Endodermal cell (in vitro differentiated cells): Measurements from ENCODE around the gene GARIN5B. TPM values are rescaled to one million over a fixed set of nuclear protein-coding genes. Genes with fewer than 3 reads are reported as not detected.

Experiments
- DNase-seq: peaks from one replicate; pipeline ENCODE4 v3.0.0-alpha.2; 2017
- H3K27ac ChIP-seq: 2 replicates; pipeline ENCODE4 v1.5.1; 2013; ENCODE audit warnings: mild to moderate bottlenecking, low read depth, low read length, moderate library complexity
- H3K27me3 ChIP-seq: 2 replicates; pipeline ENCODE4 v1.6.1; 2013; ENCODE audit warnings: mild to moderate bottlenecking, low read length, moderate library complexity; ENCODE audit not compliant: insufficient read depth, control insufficient read depth, poor library complexity, severe bottlenecking
- H3K36me3 ChIP-seq: 2 replicates; pipeline ENCODE4 v1.7.0; 2013; ENCODE audit warnings: mild to moderate bottlenecking, low read length, moderate library complexity; ENCODE audit not compliant: control insufficient read depth, insufficient read depth
- H3K4me1 ChIP-seq: one replicate; pipeline ENCODE4 v1.7.0; 2013; ENCODE audit warnings: low read length; ENCODE audit not compliant: control insufficient read depth, insufficient read depth
- H3K4me3 ChIP-seq: 2 replicates; pipeline ENCODE4 v1.5.1; 2013; ENCODE audit warnings: mild to moderate bottlenecking, low read length, moderate library complexity
- H3K9ac ChIP-seq: 2 replicates; pipeline ENCODE4 v1.6.1; 2013; ENCODE audit warnings: mild to moderate bottlenecking, low read length, moderate library complexity; ENCODE audit not compliant: poor library complexity, severe bottlenecking; ENCODE audit errors: extremely low read depth
- H3K9me3 ChIP-seq: 2 replicates; pipeline ENCODE4 v1.6.1; 2013; ENCODE audit warnings: mild to moderate bottlenecking, low read length, moderate library complexity; ENCODE audit not compliant: control insufficient read depth
- H3K27ac Mint-ChIP-seq: 2 replicates; pipeline ENCODE4 v1.8.0; 2020; ENCODE audit warnings: mixed read lengths
- H3K27me3 Mint-ChIP-seq: 2 replicates; pipeline ENCODE4 v1.8.0; 2021; ENCODE audit warnings: mild to moderate bottlenecking, mixed read lengths; ENCODE audit not compliant: insufficient read depth
- H3K36me3 Mint-ChIP-seq: 2 replicates; pipeline ENCODE4 v1.8.0; 2020; ENCODE audit warnings: low read depth, mixed read lengths
- H3K4me1 Mint-ChIP-seq: 2 replicates; pipeline ENCODE4 v1.8.0; 2020; ENCODE audit warnings: mixed read lengths
- H3K4me3 Mint-ChIP-seq: 2 replicates; pipeline ENCODE4 v1.8.0; 2020; ENCODE audit warnings: mild to moderate bottlenecking, moderate library complexity, mixed read lengths
- H3K9me3 Mint-ChIP-seq: 2 replicates; pipeline ENCODE4 v1.8.0; 2020; ENCODE audit warnings: mild to moderate bottlenecking, mixed read lengths
- CTCF ChIP-seq: fragments of 200-600 bp; sonication (generic); conservative IDR thresholded peaks from 2 replicates; pipeline ENCODE4 v1.5.0; 2021; ENCODE audit warnings: antibody characterized with exemption, mild to moderate bottlenecking
- WGBS, 2 experiments: methylation state at CpG; one replicate each; pipeline versions ENCODE4 v1.1.5 to v1.1.7; 2013; ENCODE audit warnings: missing lambda C conversion rate in 2 of 2, mixed read lengths in 1 of 2; ENCODE audit not compliant: insufficient coverage in 1 of 2, insufficient read length in 1 of 2; 5-methylcytosine and 5-hydroxymethylcytosine counted together
- total RNA-seq, 2 donors: library from RNA; stranded (reverse); fragmentation: NEBNext Ultra II Directional in 1 of 2; extraction: Animal tissue kit (Norgen Biotek cat#: 25700) in 1 of 2; gene quantifications; 2 replicates in 1 of 2; 3 replicates in 1 of 2; pipeline ENCODE4 v1.2.1, GENCODE V29; 2021

The GARIN5B gene
- total RNA-seq, 2 donors from 2014 or later, result 0.09 to 0.11 TPM

GRCh38 chr19:55391191-55391670, 28.2 kb upstream of the GARIN5B start:
- 90 to 92% methylated on average over 10 to 12 of the region's 12 CpGs for WGBS, 2 experiments
- H3K9me3 Mint-ChIP-seq, result no peaks in the 10 kb centered on the region
- H3K9me3 ChIP-seq, result no peaks in the 10 kb centered on the region
- peaks cover 21% of the 10 kb centered on the region for H3K4me1 ChIP-seq
- no peaks in the 10 kb centered on the region for H3K27me3 Mint-ChIP-seq
- no peak overlapping the region for H3K4me3 ChIP-seq
- no peak overlapping the region for H3K27ac Mint-ChIP-seq
- no peak overlapping the region for H3K4me3 Mint-ChIP-seq
- no peak for DNase-seq
- peaks cover 40% of the 10 kb centered on the region for H3K36me3 Mint-ChIP-seq
- TF ChIP-seq CTCF, result no peak
- H3K4me1 Mint-ChIP-seq, result peaks cover 39% of the 10 kb centered on the region
- H3K27ac ChIP-seq, result no peak overlapping the region
- no peaks in the 10 kb centered on the region for H3K27me3 ChIP-seq
- H3K9ac ChIP-seq, result no peak overlapping the region
- H3K36me3 ChIP-seq, result peaks cover 49% of the 10 kb centered on the region

GRCh38 chr19:55390461-55390880, 27.4 kb upstream of the GARIN5B start:
- H3K27ac ChIP-seq, result no peak overlapping the region
- H3K4me3 Mint-ChIP-seq, result no peak overlapping the region
- no peak for TF ChIP-seq CTCF
- H3K27me3 ChIP-seq, result no peaks in the 10 kb centered on the region
- H3K36me3 Mint-ChIP-seq, result peaks cover 43% of the 10 kb centered on the region
- H3K27ac Mint-ChIP-seq, result peak overlapping the region; percentile 76
- WGBS, 2 experiments, result 76 to 83% methylated on average over 2 to 7 of the region's 7 CpGs
- no peaks in the 10 kb centered on the region for H3K9me3 ChIP-seq
- no peak overlapping the region for H3K9ac ChIP-seq
- no peaks in the 10 kb centered on the region for H3K9me3 Mint-ChIP-seq
- H3K4me3 ChIP-seq, result no peak overlapping the region
- peaks cover 49% of the 10 kb centered on the region for H3K36me3 ChIP-seq
- H3K4me1 ChIP-seq, result peaks cover 21% of the 10 kb centered on the region
- no peaks in the 10 kb centered on the region for H3K27me3 Mint-ChIP-seq
- peak; percentile 77 for DNase-seq
- peaks cover 39% of the 10 kb centered on the region for H3K4me1 Mint-ChIP-seq

- TF ChIP-seq CTCF, result no peak
- Histone ChIP-seq H3K4me3 (no peak overlapping the region), H3K9me3 (no peaks in the 10 kb centered on the region), H3K27me3 (no peaks in the 10 kb centered on the region), H3K9ac (no peak overlapping the region), H3K36me3 (peaks cover 49% of the 10 kb centered on the region), H3K27ac (no peak overlapping the region), H3K4me1 (peaks cover 21% of the 10 kb centered on the region)
- Mint-ChIP-seq H3K9me3 (no peaks in the 10 kb centered on the region), H3K36me3 (peaks cover 43% of the 10 kb centered on the region), H3K4me1 (peaks cover 42% of the 10 kb centered on the region), H3K27ac (peak overlapping the region; percentile 44), H3K4me3 (no peak overlapping the region), H3K27me3 (no peaks in the 10 kb centered on the region)
- DNase-seq, result no peak
- WGBS, 2 experiments, result 85 to 87% methylated on average over 15 to 21 of the region's 21 CpGs
Measured at GRCh38 chr19:55389386-55390317, 26.6 kb upstream of the GARIN5B start.
